MG63 (cell line): ENCODE data around the gene CRYGS. TPM values are rescaled to one million over a fixed set of nuclear protein-coding genes. Genes with fewer than 3 reads are reported as not detected.
"Not testable (repeated sequence)": the region's sequence is repeated elsewhere in the genome, so short reads cannot be mapped to it uniquely, and the experiment has no call there.

ENCODE experiments used
- DNase-seq: peaks from one replicate; pipeline ENCODE4 v3.0.0-alpha.2; 2020
- H3K27me3 ChIP-seq: fragments of 250-450 bp; sonication (Bioruptor Pico); 2 replicates; pipeline ENCODE4 v1.5.1; 2020; ENCODE audit warnings: mild to moderate bottlenecking, moderate library complexity
- H3K36me3 ChIP-seq: fragments of 250-450 bp; sonication (Bioruptor Pico); 2 replicates; pipeline ENCODE4 v1.5.1; 2020; ENCODE audit warnings: mild to moderate bottlenecking, moderate library complexity
- H3K4me3 ChIP-seq: fragments of 250-450 bp; sonication (Bioruptor Pico); 2 replicates; pipeline ENCODE4 v1.5.1; 2020; ENCODE audit warnings: mild to moderate bottlenecking, moderate library complexity
- H3K9me3 ChIP-seq: fragments of 250-450 bp; sonication (Bioruptor Pico); 2 replicates; pipeline ENCODE4 v1.5.1; 2020; ENCODE audit warnings: mild to moderate bottlenecking, moderate library complexity
- total RNA-seq: library from RNA; depleted of rRNA; stranded (reverse); fragments of >200 nt; shearing (Covaris generic); gene quantifications from 2 replicates; pipeline ENCODE4 v1.2.3, GENCODE V29; 2014; ENCODE audit warnings: low replicate concordance; rRNA removed

Gene CRYGS
- total RNA-seq: 0.66 TPM in 1 of 2 replicates, not detected in the other

GRCh38 chr3:186544281-186544680 lies at the start of gene CRYGS:
CRYGS (minus strand) TSS chr3:186544380; CDS start chr3:186544326, 54 bp downstream.
- DNase-seq: no peak
- Histone ChIP-seq H3K9me3 (no peaks in the 10 kb centered on the region), H3K36me3 (peaks cover 3% of the 10 kb centered on the region; the same call in 1 of the 2 replicates), H3K4me3 (no peak within 1 kb of the TSS), H3K27me3 (no peaks in the 10 kb centered on the region)

- Histone ChIP-seq H3K27me3 (no peaks in the 10 kb centered on the region), H3K4me3 (no peak overlapping the region), H3K36me3 (no peaks in the 10 kb centered on the region), H3K9me3 (no peaks in the 10 kb centered on the region)
- no peak for DNase-seq
Measured at GRCh38 chr3:186593862-186594261, 49.7 kb upstream of the CRYGS start.

- H3K27me3 ChIP-seq: no peaks in the 10 kb centered on the region
Measured at GRCh38 chr3:186592682-186593081, 48.5 kb upstream of the CRYGS start.

DNA sequence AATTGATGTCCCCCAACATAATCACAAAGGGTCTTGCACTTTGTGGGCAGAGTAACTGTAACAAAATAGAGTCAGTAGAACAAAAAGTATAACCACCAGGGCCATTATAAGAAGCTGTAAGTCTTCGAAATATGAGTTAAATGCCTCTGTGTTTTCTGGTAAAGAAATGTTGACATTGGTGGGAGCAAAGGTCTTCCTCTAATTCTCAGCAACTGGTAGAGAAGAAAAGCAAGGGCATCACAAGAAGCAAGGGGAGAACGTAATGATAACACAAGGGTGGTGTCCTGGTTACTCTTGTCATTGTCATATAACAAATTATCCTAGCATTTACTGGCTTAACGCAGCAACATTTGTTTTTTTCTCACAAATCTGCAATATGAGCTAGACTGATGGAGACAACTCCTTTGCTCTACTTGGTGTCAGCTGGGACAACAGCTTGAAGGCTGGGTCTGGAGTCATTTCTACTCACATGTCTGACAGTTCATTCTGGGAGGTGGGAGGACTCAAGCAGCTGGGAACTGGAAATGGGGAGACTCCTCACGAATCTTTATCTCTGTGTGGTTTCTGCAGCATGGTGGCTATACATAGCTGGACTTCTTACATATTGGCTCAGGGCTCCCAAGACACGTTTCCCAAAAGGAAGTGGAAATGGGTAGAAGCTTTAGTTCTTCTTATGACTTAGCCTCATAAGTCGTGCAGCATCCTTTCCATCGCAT lies 46.6 kb upstream of the CRYGS start:
- no peak overlapping the region for H3K4me3 ChIP-seq
- peaks cover 3% of the 10 kb centered on the region; the same call in 1 of the 2 replicates for H3K36me3 ChIP-seq
- no peak for DNase-seq
- H3K9me3 ChIP-seq: no peaks in the 10 kb centered on the region
- no peaks in the 10 kb centered on the region for H3K27me3 ChIP-seq

More at GRCh38 chr3:186592682-186593081, 48.5 kb upstream of the CRYGS start:
- Histone ChIP-seq H3K4me3 (no peak overlapping the region), H3K36me3 (no peaks in the 10 kb centered on the region), H3K9me3 (no peaks in the 10 kb centered on the region)
- no peak for DNase-seq

GRCh38 chr3:186589856-186590579 lies 45.8 kb upstream of the CRYGS start:
- Histone ChIP-seq H3K9me3 (no peaks in the 10 kb centered on the region), H3K36me3 (peaks cover 8% of the 10 kb centered on the region), H3K4me3 (no peak overlapping the region), H3K27me3 (no peaks in the 10 kb centered on the region)
- peak; percentile 21 for DNase-seq

DNA sequence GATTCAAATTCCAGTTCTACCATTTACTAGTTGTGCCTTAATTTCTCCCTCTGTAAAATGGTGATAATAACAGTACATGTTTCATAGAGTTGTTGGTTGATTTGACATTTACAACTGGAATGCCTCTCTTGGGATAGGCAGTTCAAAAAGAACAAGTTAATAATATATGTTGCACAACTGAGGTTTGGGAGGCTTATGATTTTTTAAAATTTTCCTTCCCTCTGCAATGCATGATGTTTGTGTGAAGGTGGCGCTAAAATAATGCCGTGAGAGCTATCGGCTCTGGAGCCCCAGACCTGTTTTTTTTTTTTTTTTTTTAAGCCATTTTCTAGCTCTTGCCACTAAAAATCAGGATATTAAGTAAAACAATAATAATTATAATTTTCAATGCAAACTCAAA lies 44.9 kb upstream of the CRYGS start:
- DNase-seq: no peak
- no peaks in the 10 kb centered on the region for H3K9me3 ChIP-seq
- no peak overlapping the region for H3K4me3 ChIP-seq
- peaks cover 17% of the 10 kb centered on the region for H3K36me3 ChIP-seq
- no peaks in the 10 kb centered on the region for H3K27me3 ChIP-seq

DNA sequence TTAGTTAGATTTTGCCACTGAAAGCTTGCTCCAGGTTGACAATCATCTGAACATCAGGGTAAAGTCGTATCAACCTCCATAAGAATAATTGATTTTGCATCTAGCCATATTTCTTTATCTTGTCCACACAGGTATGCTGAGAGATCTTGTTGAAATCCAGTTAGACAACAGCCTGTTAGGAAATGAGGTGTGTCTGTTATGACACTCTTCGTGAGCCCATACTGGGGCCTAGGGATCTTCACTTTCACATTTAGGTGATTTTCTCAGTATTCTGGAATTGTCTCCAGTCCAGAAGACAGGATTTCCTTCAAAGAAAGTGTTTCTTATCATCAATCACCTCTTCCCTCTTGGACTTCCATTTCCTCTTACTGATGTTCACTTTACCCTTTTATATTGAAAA lies 44.5 kb upstream of the CRYGS start:
- H3K9me3 ChIP-seq: no peaks in the 10 kb centered on the region
- no peaks in the 10 kb centered on the region for H3K27me3 ChIP-seq
- H3K4me3 ChIP-seq: no peak overlapping the region
- no peak for DNase-seq
- peaks cover 22% of the 10 kb centered on the region for H3K36me3 ChIP-seq

- H3K36me3 ChIP-seq: peaks cover 34% of the 10 kb centered on the region
- H3K27me3 ChIP-seq: no peaks in the 10 kb centered on the region
- no peaks in the 10 kb centered on the region for H3K9me3 ChIP-seq
- H3K4me3 ChIP-seq: no peak overlapping the region
- no peak for DNase-seq
Measured at GRCh38 chr3:186587183-186587582, 43.0 kb upstream of the CRYGS start.

DNA sequence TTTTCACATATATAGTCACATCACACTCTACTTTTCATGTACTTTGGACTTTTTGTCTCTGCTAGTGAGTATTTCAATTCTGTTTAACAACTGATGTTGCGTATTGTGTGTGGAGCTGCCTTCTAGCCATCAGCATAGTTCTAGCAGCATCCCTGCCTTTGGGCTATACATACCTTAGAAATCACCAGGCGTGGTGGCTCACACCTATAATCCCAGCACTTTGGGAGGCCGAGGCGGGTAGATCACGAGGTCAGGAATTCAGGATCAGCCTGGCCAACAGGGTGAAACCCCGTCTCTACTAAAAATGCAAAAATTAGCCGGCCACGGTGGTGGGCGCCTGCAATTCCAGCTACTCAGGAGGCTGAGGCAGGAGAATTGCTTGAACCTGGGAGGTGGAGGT lies 42.1 kb upstream of the CRYGS start:
- DNase-seq, H3K9me3 ChIP-seq, H3K27me3 ChIP-seq, H3K4me3 ChIP-seq: not testable (repeated sequence)
- H3K36me3 ChIP-seq: peaks cover 44% of the 10 kb centered on the region

DNA sequence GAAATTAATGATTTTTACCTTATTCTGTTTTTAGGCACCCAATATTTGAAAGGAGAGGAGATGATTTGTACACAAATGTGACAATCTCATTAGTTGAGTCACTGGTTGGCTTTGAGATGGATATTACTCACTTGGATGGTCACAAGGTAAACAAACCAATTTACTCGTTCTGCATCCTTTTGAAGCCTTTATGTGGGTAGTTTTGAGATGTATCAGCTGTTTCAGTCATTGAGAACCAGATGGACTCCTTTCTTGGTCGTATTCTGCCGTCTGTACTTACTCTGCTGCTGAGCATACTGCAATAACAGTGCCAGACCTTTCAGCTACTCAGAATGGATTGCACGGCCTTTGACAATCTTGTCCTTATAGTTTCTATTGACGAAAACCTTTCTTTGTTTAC lies 39.7 kb upstream of the CRYGS start:
- H3K36me3 ChIP-seq: peaks cover 60% of the 10 kb centered on the region
- no peak for DNase-seq
- H3K4me3 ChIP-seq: no peak overlapping the region
- no peaks in the 10 kb centered on the region for H3K9me3 ChIP-seq
- H3K27me3 ChIP-seq: no peaks in the 10 kb centered on the region

GRCh38 chr3:186582541-186582940 lies 38.4 kb upstream of the CRYGS start:
- H3K27me3 ChIP-seq: no peaks in the 10 kb centered on the region
- no peaks in the 10 kb centered on the region for H3K9me3 ChIP-seq
- DNase-seq: no peak
- no peak overlapping the region for H3K4me3 ChIP-seq
- peaks cover 69% of the 10 kb centered on the region for H3K36me3 ChIP-seq

- DNase-seq: no peak
- H3K4me3 ChIP-seq: no peak overlapping the region
- H3K9me3 ChIP-seq: no peaks in the 10 kb centered on the region
- peaks cover 84% of the 10 kb centered on the region for H3K36me3 ChIP-seq
- no peaks in the 10 kb centered on the region for H3K27me3 ChIP-seq
Measured at GRCh38 chr3:186580785-186581184, 36.6 kb upstream of the CRYGS start.

DNA sequence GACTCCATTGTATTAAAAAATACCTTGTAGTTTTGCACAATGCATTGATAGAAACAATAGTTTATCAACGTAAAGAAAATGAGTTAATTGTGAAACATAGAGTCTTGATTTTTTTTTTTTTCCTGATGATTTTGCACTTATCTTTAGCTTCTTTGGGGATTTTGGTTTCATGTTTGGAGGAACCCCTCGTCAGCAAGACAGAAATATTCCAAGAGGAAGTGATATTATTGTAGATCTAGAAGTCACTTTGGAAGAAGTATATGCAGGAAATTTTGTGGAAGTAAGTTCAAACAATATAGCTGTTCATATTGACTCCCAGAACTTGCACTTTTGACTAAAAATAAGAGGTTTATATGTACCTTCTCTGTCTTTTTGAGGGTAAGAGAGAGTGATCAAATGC lies 33.3 kb upstream of the CRYGS start:
- DNase-seq: no peak
- Histone ChIP-seq H3K27me3 (no peaks in the 10 kb centered on the region), H3K4me3 (no peak overlapping the region), H3K36me3 (peaks cover 86% of the 10 kb centered on the region), H3K9me3 (no peaks in the 10 kb centered on the region)

DNA sequence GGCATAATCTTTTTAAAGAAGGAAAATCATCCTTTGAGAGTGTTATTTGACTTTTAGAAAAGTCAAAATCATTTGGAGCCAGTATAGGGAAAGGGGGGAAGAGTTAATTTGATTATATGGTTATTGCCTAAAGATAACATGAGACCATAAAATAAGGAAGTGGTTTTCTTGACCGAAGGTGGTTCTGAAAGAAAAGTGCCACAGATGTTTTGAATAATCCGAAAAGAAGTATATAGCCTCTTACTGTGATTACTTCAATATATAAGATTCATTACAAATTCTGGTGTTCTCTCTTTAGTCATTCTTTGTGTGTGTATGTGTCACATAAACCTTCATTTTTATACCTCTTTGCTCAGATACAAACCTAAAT lies 27.4 kb upstream of the CRYGS start:
- no peak for DNase-seq
- H3K9me3 ChIP-seq: no peaks in the 10 kb centered on the region
- peak overlapping the region; percentile 94 for H3K4me3 ChIP-seq
- peaks cover 44% of the 10 kb centered on the region for H3K36me3 ChIP-seq
- no peaks in the 10 kb centered on the region for H3K27me3 ChIP-seq

GRCh38 chr3:186570941-186571643 lies 26.9 kb upstream of the CRYGS start:
- peak overlapping the region; percentile 94 for H3K4me3 ChIP-seq
- no peak for DNase-seq
- no peaks in the 10 kb centered on the region for H3K27me3 ChIP-seq
- no peaks in the 10 kb centered on the region for H3K9me3 ChIP-seq
- peaks cover 39% of the 10 kb centered on the region for H3K36me3 ChIP-seq

- no peaks in the 10 kb centered on the region for H3K27me3 ChIP-seq
- no peaks in the 10 kb centered on the region for H3K9me3 ChIP-seq
- H3K36me3 ChIP-seq: peaks cover 31% of the 10 kb centered on the region
- peak; percentile 100 for DNase-seq
- peak within 1 kb of the TSS; percentile 94 for H3K4me3 ChIP-seq
Measured at GRCh38 chr3:186570096-186570940, 26.1 kb upstream of the CRYGS start, which contains the start of gene DNAJB11. DNAJB11 (plus strand) TSS chr3:186570720; CDS start chr3:186570898, 178 bp downstream.
